SU-DHL-6 (cell line): Measurements from ENCODE around the gene HYOU1.

Experiments used
- EZH2phosphoT487 ChIP-seq: fragments of 200-600 bp; sonication (generic), shearing (Covaris generic); conservative IDR thresholded peaks from 2 replicates; pipeline ENCODE4 v1.6.1; 2018; ENCODE audit warnings: mild to moderate bottlenecking, antibody characterized with exemption, low read length, moderate library complexity, mixed read lengths
- TF ChIP-seq, protein P1 (sequence below): fragments of 200-600 bp; sonication (generic); IDR thresholded peaks from one replicate; pipeline ENCODE4 v1.5.1; 2017; ENCODE audit warnings: antibody characterized with exemption, mild to moderate bottlenecking, low read length, moderate library complexity; ENCODE audit not compliant: insufficient read depth, poor library complexity, severe bottlenecking

DNA sequence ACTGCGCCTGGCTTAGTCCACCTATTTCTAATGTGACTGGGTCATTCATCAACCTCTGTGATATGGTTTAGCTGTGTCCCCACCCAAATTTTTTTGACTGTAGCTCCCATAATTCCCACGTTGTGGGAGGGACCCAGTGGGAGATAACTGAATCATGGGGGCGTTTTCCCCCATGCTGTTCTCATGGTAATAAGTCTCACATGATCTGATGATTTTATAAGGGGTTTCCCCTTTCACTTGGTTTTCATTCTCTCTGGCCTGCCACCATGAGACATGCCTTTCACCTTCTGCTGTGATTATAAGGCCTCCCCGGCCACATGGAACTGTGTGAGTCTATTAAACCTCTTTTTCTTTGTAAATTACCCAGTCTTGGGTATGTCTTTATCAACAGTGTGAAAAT, 50.3 kb downstream of the HYOU1 start:
- TF ChIP-seq, protein P1, sequence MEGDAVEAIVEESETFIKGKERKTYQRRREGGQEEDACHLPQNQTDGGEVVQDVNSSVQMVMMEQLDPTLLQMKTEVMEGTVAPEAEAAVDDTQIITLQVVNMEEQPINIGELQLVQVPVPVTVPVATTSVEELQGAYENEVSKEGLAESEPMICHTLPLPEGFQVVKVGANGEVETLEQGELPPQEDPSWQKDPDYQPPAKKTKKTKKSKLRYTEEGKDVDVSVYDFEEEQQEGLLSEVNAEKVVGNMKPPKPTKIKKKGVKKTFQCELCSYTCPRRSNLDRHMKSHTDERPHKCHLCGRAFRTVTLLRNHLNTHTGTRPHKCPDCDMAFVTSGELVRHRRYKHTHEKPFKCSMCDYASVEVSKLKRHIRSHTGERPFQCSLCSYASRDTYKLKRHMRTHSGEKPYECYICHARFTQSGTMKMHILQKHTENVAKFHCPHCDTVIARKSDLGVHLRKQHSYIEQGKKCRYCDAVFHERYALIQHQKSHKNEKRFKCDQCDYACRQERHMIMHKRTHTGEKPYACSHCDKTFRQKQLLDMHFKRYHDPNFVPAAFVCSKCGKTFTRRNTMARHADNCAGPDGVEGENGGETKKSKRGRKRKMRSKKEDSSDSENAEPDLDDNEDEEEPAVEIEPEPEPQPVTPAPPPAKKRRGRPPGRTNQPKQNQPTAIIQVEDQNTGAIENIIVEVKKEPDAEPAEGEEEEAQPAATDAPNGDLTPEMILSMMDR = no peak
- no peak for TF ChIP-seq EZH2phosphoT487
